ENCODE data around the gene CLCN4.

CLCN4 gene

GRCh38 chrX:10246846-10247245 lies 90.1 kb downstream of the CLCN4 start:
- no peak for DNase-seq

GRCh38 chrX:10254739-10255138 lies 98.0 kb downstream of the CLCN4 start:
- no peak for DNase-seq

- DNase-seq = no peak
Observed at GRCh38 chrX:10259716-10260115, 102.9 kb downstream of the CLCN4 start.

GRCh38 chrX:10265775-10266174 lies 109.0 kb downstream of the CLCN4 start:
- no peak for DNase-seq

GRCh38 chrX:10278716-10279115 lies 121.9 kb downstream of the CLCN4 start:
- DNase-seq = no peak

GRCh38 chrX:10280071-10280470 lies 123.3 kb downstream of the CLCN4 start:
- DNase-seq = no peak

GRCh38 chrX:10282490-10282889 lies 125.7 kb downstream of the CLCN4 start:
- no peak for DNase-seq

GRCh38 chrX:10286195-10286594 lies 129.4 kb downstream of the CLCN4 start:
- no peak for DNase-seq

All from NCI-H187 (cell line).